DMS 273 treated with DMSO at 0.1 percent for 48 hours (cell line): Measurements from ENCODE around the gene SNX30.

Experiments
- DNase-seq: peaks from one replicate; lab custom pipeline; 2025; lab: John Stamatoyannopoulos, UW

SNX30 gene

GRCh38 chr9:112858005-112858404, 107.4 kb downstream of the SNX30 start:
- no peak for DNase-seq

DNA sequence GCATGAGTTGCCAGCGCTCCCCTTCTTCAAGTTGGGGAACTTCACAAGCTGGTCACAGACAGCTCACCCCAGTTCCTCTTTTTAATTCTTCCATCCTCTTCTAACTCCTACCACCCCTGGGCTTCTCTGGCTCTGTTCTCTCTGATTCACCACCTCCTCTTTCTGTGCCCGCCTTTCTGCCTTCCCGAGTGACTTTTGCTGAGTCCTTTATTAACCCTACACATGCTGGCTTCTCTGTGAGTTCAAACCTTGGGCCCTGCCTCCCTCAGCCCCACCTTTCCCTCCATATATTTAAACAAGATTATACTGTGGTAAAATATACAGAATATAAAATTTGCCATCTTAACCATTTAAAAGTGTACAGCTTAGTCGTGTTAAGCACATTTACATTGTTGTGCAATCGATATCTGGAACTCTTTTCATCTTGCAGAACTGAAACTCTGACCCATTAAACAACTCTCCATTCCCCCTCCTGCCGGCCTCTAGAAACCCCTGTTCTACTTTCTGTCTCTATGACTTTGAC, 108.1 kb downstream of the SNX30 start:
- DNase-seq: no peak

- no peak for DNase-seq
Observed at GRCh38 chr9:112860451-112860850, 109.9 kb downstream of the SNX30 start.

GRCh38 chr9:112861155-112861554, 110.6 kb downstream of the SNX30 start:
- DNase-seq: no peak

- DNase-seq: no peak
Observed at GRCh38 chr9:112861638-112862555, 111.3 kb downstream of the SNX30 start.

DNA sequence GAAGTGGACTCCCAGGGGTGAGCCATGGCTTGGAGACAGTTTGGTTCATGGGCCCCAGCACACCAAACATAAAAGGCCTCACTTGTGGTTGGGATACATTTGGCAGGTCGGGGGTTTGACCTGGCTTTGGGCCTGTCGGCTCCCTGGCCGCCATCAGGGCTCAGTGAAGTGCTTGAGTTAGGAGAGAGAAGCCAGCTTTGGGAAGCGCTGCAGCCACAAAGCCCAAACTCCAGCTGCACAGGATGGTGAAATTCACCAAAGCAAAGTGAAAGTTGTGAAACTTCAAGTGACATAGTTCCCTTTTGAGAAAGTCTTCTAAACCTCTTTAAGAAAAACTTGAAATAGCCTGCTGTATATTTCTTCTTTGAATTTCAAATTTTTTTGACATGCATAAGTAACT, 112.7 kb downstream of the SNX30 start:
- no peak for DNase-seq

- DNase-seq: no peak
Observed at GRCh38 chr9:112863746-112864145, 113.2 kb downstream of the SNX30 start.

GRCh38 chr9:112864403-112864802, 113.8 kb downstream of the SNX30 start:
- no peak for DNase-seq

GRCh38 chr9:112864982-112865381, 114.4 kb downstream of the SNX30 start:
- no peak for DNase-seq

DNA sequence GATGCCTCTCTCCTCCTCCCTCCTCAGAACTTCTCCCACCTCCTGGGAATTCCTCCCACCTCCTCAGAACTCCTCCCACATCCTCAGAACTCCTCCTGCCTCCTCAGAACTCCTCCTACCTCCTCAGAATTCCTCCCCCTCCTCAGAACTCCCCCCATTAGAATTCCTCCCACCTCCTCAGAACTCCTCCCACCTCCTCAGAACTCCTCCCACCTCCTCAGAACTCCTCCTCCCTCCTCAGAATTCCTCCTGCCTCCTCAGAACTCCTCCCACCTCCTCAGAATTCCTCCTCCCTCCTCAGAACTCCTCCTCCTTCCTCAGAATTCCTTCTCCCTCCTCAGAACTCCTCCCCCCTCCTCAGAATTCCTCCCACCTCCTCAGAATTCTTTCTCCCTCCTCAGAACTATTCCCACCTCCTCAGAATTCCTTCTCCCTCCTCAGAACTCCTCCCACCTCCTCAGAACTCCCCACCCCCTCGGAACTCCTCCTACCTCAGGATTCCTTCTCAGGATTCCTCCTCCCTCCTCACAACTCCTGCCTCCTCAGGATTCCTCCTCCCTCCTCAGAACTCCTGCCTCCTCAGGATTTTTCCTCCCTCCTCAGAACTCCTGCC, 116.2 kb downstream of the SNX30 start:
- DNase-seq: no peak

- no peak for DNase-seq
Observed at GRCh38 chr9:112867275-112867991, 116.9 kb downstream of the SNX30 start.

DNA sequence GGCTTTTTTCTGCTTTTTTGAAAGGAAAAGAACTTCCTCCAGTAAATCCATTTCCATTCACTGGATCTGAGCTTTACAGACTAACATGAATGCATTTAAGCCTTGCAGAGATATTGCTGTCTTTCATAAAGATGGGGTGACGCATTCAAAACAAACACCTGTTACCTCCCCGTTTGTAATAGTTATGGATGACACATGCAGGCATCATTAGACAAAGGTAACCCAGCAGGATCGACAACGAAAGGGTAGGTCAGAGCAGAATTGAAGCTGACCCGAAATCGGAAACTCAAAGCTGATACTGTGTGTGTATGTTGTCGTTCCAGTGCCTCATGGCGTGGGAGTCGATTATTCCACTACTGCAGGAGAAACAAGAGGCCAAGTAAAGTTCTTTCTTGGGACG, 117.9 kb downstream of the SNX30 start:
- no peak for DNase-seq

DNA sequence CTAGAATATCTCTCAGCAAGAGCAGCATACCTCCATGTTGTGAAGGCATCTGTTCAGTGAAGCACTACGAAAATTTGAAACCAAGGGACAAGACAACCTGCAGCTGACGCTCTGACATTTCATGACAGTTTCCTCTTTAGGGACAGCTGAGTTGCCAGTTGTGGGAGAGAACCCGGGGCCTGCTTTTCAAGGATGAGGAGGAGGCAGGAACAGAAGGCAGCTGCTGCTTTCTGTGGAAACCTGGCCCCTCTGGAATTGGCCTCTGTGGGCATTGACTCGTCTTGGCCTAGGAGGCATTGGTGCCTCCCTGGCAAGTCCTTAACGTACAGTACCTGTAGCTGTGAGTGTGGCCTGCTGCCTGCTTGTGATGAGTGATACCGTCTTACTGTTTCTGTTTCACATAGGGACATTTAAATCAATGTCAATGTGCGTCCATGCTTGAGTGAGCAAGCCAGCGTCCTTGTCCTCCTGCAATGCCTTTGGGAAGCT, 118.5 kb downstream of the SNX30 start:
- DNase-seq: no peak

GRCh38 chr9:112869917-112870316, 119.4 kb downstream of the SNX30 start:
- DNase-seq: no peak

DNA sequence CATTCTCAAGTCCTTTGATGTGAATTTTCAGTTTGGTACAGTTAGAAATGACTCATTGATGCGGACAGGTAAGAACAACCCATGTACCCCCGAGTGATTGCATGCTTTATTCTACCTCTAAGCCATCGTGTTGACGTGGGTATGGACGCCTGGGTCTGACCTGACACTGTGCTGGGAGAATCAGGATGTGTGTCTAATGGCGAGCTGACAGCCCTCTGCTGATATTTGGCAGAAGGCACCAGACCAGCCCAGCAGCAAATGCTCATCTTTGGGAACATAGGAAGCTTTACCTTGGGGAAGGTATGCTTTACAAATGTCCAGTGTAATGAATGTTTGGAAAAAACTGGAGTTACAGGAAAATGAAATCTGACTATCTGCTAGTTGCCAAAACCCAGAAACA, 120.0 kb downstream of the SNX30 start:
- DNase-seq: no peak

GRCh38 chr9:112872019-112872418, 121.5 kb downstream of the SNX30 start:
- no peak for DNase-seq

DNA sequence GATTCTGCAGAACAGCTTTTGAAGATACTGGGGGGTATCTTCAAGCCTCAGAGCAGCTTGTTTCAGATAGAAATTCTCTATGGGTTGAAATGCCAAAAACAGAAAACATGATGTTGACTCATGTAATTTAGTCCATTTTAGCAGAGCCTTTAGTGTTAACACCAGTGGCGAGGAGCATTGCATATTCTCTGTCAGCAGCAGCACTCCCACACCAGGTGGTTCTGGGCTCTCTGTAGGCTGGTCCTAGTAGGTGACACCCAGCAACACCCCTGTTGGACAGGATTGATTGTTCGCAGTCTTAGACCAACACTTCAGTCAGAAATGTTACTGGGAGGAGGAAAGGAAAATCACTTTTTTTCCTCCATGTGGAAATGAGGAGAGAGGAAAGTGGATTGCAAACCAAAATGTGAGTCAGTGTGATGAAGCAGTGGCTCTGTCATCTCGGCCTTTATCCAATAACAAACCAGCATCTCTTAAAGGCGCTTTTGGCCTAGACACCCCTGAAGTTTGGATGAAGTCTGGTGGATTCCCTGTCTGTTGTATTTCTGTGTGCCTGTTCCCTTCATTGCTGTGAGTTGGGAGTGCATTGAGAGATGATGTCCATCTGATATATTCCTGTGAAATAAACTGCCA, 123.3 kb downstream of the SNX30 start:
- DNase-seq: no peak

DNA sequence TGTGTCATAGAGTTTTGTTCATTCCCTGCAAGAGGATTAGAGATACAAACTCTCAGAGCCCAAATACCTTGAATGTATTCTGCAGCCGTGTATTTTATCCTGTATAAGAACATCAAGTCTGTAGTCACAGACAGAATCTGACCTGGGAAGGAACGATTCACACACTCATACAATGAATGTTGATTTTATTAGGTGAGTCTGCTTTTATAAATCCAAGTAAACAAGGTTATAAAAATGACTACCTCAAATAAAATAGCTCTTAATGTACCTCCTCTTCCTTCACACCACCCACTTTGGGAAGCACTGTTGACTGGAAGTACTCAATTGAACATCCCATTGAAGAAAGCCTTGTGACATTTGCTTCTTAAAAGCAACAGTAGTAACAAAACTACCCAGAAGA, 128.2 kb downstream of the SNX30 start:
- no peak for DNase-seq

DNA sequence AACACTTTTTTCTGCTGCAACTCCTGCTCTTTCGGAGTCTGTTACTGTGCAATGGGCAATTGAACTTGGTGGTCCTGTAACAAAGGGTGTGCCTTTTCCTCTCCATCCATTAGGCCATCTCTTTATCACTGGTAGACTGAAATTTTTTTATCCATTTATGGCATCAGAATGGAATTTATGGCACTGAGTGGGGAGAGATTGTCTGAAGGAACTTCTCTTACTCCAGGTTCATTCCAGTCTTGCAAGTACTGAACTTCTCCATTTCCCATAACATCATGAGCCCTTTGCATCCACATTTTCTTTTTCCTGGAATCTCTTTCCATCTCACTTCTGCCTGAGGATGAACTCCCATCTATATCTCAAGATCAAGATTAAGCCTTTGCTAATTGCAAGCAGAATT, 130.1 kb downstream of the SNX30 start:
- no peak for DNase-seq

- DNase-seq: no peak
Observed at GRCh38 chr9:112881331-112881730, 130.8 kb downstream of the SNX30 start.

DNA sequence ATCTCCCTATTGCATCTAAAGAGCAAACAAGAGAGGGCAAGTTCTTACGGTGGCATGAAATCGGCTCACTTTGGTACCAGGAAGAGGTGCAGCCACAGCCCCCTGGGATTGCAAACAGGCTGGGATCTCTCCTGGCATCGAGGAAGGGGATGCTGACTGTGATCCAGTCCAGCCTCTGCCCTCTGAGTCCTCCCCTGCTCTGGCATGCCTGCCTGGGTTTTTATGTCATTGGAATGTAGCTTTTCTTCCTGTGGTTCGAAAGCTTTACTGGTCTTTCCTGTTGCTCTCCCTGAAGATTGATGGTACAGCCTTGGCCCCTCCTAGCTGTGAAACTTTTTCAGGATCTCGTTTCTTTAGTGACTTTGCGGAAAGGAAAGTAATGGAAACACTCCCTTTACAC, 133.5 kb downstream of the SNX30 start:
- DNase-seq: no peak

- no peak for DNase-seq
Observed at GRCh38 chr9:112884721-112885120, 134.2 kb downstream of the SNX30 start.
